A549 (cell line): ENCODE measurements around the gene CYB561D2.

Experiments
- EP300 ChIP-seq, 2 experiments: fragments of >200 bp; sonication (Bioruptor Twin); formaldehyde crosslinking; IDR thresholded peaks; 2 replicates in 1 of 2; 3 replicates in 1 of 2; pipeline ENCODE4 v1.6.1; 2016 to 2017
- POLR2A ChIP-seq: IDR thresholded peaks from 2 replicates; pipeline ENCODE4 v1.6.1; 2012; ENCODE audit warnings: mild to moderate bottlenecking, low read length
- ZC3H11A ChIP-seq: fragments of 450-650 bp; IDR thresholded peaks from 2 replicates; pipeline ENCODE4 v1.6.1; 2014; ENCODE audit warnings: antibody characterized with exemption, mild to moderate bottlenecking
- TF ChIP-seq, protein P1 (sequence below): fragments of >200 bp; sonication (Bioruptor Twin); formaldehyde crosslinking; IDR thresholded peaks from 3 replicates; pipeline ENCODE4 v1.5.1; 2016
- TF ChIP-seq, protein P2 (sequence below): fragments of 250-450 bp; sonication (Bioruptor Pico); IDR thresholded peaks from 2 replicates; pipeline ENCODE4 v1.5.0; 2021; ENCODE audit warnings: mild to moderate bottlenecking, moderate library complexity, borderline replicate concordance
- TF ChIP-seq, protein P3 (sequence below): fragments of 200-600 bp; sonication (generic); IDR thresholded peaks from 2 replicates; pipeline ENCODE4 v1.6.1; 2016; ENCODE audit warnings: antibody characterized with exemption, mild to moderate bottlenecking, moderate library complexity

DNA sequence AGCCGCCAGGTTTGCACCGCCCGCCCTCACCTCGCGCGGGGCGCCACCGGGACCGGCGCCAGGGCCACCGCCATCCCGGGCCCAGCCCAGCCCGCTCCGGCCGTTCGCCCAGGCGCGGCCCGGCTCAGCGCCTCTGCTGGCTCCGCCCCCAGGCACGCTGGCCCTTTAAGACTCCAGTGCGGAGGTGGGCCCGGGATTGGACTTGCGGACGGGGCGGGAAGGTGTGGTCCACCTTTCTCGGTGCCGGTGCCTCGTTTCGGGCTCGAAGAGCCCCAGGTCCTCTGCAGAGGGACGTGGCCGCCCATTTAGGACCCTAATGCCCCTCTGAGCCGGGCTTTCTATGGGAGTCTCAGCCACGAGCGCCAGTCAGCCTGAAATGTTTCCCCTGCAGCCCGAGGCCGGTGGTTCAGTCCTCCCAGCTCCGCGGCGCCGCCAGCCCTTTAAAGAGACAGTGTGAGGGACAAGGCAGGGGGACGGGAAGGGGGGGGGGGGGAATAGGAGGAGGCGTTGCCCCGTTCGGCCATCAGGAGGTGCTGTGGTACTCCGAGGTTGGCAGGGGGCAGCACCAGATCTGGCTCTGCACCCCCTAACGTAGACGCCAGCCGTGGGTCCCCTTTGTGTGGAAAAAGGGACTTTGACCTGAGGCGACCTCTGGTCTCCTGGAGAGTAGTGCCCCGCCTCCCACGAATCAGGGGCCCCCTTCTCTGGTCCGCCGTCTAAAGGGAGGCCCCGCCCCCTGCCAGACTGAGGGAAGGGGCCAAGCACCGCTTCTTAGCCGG, 29.1 kb upstream of the CYB561D2 start:
- TF ChIP-seq, protein P1, sequence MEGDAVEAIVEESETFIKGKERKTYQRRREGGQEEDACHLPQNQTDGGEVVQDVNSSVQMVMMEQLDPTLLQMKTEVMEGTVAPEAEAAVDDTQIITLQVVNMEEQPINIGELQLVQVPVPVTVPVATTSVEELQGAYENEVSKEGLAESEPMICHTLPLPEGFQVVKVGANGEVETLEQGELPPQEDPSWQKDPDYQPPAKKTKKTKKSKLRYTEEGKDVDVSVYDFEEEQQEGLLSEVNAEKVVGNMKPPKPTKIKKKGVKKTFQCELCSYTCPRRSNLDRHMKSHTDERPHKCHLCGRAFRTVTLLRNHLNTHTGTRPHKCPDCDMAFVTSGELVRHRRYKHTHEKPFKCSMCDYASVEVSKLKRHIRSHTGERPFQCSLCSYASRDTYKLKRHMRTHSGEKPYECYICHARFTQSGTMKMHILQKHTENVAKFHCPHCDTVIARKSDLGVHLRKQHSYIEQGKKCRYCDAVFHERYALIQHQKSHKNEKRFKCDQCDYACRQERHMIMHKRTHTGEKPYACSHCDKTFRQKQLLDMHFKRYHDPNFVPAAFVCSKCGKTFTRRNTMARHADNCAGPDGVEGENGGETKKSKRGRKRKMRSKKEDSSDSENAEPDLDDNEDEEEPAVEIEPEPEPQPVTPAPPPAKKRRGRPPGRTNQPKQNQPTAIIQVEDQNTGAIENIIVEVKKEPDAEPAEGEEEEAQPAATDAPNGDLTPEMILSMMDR, result peak; percentile 42; the same call in 2 of the 3 replicates
- TF ChIP-seq POLR2A (peak; percentile 50), ZC3H11A (no peak), EP300 (IDR thresholded peaks at IDR 0.05) (no peak)
- TF ChIP-seq, protein P2, sequence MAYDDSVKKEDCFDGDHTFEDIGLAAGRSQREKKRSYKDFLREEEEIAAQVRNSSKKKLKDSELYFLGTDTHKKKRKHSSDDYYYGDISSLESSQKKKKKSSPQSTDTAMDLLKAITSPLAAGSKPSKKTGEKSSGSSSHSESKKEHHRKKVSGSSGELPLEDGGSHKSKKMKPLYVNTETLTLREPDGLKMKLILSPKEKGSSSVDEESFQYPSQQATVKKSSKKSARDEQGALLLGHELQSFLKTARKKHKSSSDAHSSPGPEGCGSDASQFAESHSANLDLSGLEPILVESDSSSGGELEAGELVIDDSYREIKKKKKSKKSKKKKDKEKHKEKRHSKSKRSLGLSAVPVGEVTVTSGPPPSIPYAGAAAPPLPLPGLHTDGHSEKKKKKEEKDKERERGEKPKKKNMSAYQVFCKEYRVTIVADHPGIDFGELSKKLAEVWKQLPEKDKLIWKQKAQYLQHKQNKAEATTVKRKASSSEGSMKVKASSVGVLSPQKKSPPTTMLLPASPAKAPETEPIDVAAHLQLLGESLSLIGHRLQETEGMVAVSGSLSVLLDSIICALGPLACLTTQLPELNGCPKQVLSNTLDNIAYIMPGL (CRISPR knock-in tag), result no peak
- TF ChIP-seq, protein P3, sequence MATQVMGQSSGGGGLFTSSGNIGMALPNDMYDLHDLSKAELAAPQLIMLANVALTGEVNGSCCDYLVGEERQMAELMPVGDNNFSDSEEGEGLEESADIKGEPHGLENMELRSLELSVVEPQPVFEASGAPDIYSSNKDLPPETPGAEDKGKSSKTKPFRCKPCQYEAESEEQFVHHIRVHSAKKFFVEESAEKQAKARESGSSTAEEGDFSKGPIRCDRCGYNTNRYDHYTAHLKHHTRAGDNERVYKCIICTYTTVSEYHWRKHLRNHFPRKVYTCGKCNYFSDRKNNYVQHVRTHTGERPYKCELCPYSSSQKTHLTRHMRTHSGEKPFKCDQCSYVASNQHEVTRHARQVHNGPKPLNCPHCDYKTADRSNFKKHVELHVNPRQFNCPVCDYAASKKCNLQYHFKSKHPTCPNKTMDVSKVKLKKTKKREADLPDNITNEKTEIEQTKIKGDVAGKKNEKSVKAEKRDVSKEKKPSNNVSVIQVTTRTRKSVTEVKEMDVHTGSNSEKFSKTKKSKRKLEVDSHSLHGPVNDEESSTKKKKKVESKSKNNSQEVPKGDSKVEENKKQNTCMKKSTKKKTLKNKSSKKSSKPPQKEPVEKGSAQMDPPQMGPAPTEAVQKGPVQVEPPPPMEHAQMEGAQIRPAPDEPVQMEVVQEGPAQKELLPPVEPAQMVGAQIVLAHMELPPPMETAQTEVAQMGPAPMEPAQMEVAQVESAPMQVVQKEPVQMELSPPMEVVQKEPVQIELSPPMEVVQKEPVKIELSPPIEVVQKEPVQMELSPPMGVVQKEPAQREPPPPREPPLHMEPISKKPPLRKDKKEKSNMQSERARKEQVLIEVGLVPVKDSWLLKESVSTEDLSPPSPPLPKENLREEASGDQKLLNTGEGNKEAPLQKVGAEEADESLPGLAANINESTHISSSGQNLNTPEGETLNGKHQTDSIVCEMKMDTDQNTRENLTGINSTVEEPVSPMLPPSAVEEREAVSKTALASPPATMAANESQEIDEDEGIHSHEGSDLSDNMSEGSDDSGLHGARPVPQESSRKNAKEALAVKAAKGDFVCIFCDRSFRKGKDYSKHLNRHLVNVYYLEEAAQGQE, result no peak
